Measurements from ENCODE around the gene KIFC1.
"Not testable (repeated sequence)": the region's sequence is repeated elsewhere in the genome, so short reads cannot be mapped to it uniquely, and the experiment has no call there.

Gene KIFC1

GRCh38 chr6:33391278-33391921 is at the start of gene KIFC1:
TSS of gene KIFC1 (plus strand) at chr6:33391823. CDS start at chr6:33391986, 163 bp downstream.
- DNase-seq (ENCODE audit: low read depth, low spot score): peak; percentile 99
- ChIA-PET POLR2A (no interaction called here), CTCF (interaction anchor here (0.6 to 2.3 kb wide), 44 partner anchors 10 to 765 kb away, joined by 3 to 48 read pairs (median 6); partner anchors contain the start of genes BAK1, CUTA, PHF1 and ZBTB22)
- peak; percentile 98 for TF ChIP-seq CTCF (IDR thresholded peaks at IDR 0.05; ENCODE audit: insufficient read depth, low read length, missing control alignments)
- H3K4me3 ChIP-seq (ENCODE audit: low read depth, low read length): peak within 1 kb of the TSS; percentile 97

- CTCF ChIA-PET; DNase-seq (ENCODE audit: low read depth, low spot score); H3K4me3 ChIP-seq (ENCODE audit: low read depth, low read length); POLR2A ChIA-PET: not testable (repeated sequence)
Measured at GRCh38 chr6:33343606-33343952, 48.0 kb upstream of the KIFC1 start.

- POLR2A ChIA-PET: no interaction called here
- H3K4me3 ChIP-seq (ENCODE audit: low read depth, low read length): no peak overlapping the region
- CTCF ChIA-PET: interaction anchor here (0.6 to 1.5 kb wide), 4 partner anchors 10 to 95 kb away, joined by 3 to 6 read pairs (median 4); no protein-coding TSS in a partner anchor
- no peak for DNase-seq (ENCODE audit: low read depth, low spot score)
- TF ChIP-seq CTCF (IDR thresholded peaks at IDR 0.05; ENCODE audit: insufficient read depth, low read length, missing control alignments): no peak
Measured at GRCh38 chr6:33343953-33344611, 47.5 kb upstream of the KIFC1 start.

GRCh38 chr6:33344701-33345697 is 46.6 kb upstream of the KIFC1 start:
- ChIA-PET CTCF (interaction anchor here (0.6 to 1.7 kb wide), 12 partner anchors 9 to 96 kb away, joined by 3 to 7 read pairs (median 4); partner anchors contain the start of gene ZBTB22), POLR2A (no interaction called here)
- peak; percentile 29 for DNase-seq (ENCODE audit: low read depth, low spot score)
- TF ChIP-seq CTCF (IDR thresholded peaks at IDR 0.05; ENCODE audit: insufficient read depth, low read length, missing control alignments): peak; percentile 38
- no peak overlapping the region for H3K4me3 ChIP-seq (ENCODE audit: low read depth, low read length)

- DNase-seq (ENCODE audit: low read depth, low spot score); POLR2A ChIA-PET; H3K4me3 ChIP-seq (ENCODE audit: low read depth, low read length); CTCF ChIA-PET: not testable (repeated sequence)
Measured at GRCh38 chr6:33346972-33347371, 44.7 kb upstream of the KIFC1 start.

GRCh38 chr6:33347816-33348215 is 43.8 kb upstream of the KIFC1 start:
- no peak for DNase-seq (ENCODE audit: low read depth, low spot score)
- ChIA-PET POLR2A (no interaction called here), CTCF (no interaction called here)
- H3K4me3 ChIP-seq (ENCODE audit: low read depth, low read length): no peak overlapping the region
- TF ChIP-seq CTCF (IDR thresholded peaks at IDR 0.05; ENCODE audit: insufficient read depth, low read length, missing control alignments): no peak

GRCh38 chr6:33355860-33356259 is 35.8 kb upstream of the KIFC1 start:
- DNase-seq (ENCODE audit: low read depth, low spot score); POLR2A ChIA-PET; CTCF ChIA-PET; H3K4me3 ChIP-seq (ENCODE audit: low read depth, low read length): not testable (repeated sequence)
